ENCODE data around the gene DLX5.

DNA sequence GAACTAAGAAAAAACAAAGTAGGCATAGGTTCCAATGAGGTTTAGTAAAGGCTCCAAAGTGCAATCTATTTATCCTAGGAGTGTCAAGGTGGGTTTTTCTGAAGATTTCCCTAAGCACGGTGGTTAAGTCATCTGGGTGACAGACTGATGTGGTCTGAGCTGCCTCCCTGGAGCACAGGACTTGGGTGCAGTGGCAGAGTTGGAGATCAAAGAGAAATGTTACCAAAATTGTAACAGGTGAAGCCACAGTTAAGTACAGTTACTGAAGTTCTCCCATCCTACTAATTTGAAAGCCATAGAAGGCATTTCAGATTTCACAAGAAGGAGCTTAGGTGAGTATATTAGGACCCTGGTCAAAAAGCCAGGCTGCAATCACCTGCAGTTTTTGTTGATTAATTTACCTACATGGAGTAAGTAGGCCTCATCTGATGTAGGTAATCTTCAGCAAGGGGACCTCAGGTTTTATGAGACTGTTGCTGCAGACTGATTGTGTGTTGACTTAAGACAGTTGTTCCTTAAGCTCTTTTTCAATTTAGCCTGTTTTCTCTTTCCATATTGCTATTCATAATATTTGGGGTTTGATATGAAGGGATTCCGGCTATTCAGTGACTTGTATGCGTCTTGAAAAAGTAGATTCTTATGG lies 16.2 kb downstream of the DLX5 start:
- TF ChIP-seq, protein P1, sequence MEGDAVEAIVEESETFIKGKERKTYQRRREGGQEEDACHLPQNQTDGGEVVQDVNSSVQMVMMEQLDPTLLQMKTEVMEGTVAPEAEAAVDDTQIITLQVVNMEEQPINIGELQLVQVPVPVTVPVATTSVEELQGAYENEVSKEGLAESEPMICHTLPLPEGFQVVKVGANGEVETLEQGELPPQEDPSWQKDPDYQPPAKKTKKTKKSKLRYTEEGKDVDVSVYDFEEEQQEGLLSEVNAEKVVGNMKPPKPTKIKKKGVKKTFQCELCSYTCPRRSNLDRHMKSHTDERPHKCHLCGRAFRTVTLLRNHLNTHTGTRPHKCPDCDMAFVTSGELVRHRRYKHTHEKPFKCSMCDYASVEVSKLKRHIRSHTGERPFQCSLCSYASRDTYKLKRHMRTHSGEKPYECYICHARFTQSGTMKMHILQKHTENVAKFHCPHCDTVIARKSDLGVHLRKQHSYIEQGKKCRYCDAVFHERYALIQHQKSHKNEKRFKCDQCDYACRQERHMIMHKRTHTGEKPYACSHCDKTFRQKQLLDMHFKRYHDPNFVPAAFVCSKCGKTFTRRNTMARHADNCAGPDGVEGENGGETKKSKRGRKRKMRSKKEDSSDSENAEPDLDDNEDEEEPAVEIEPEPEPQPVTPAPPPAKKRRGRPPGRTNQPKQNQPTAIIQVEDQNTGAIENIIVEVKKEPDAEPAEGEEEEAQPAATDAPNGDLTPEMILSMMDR (IDR thresholded peaks at IDR 0.05), result no peak
- no peak for TF ChIP-seq POLR2A (IDR thresholded peaks at IDR 0.05)
